Esophagus muscularis mucosa (tissue), 3 donors: ENCODE results near the gene CACNA1G.

Experiments used
- CTCF ChIP-seq, 3 experiments: fragments of 200-600 bp in 2 of 3; fragments of 450-650 bp in 1 of 3; sonication (generic) in 2 of 3; IDR thresholded peaks; one replicate each; pipeline ENCODE4 v1.5.1; 2017 to 2019; ENCODE audit warnings: antibody characterized with exemption in 3 of 3, mild to moderate bottlenecking in 2 of 3, moderate library complexity in 1 of 3
- POLR2A ChIP-seq: fragments of 450-650 bp; IDR thresholded peaks from one replicate; pipeline ENCODE4 v1.6.1; 2017; ENCODE audit warnings: antibody characterized with exemption, moderate library complexity, mild to moderate bottlenecking, low read depth
- POLR2AphosphoS5 ChIP-seq, 2 donors: sonication (generic); formaldehyde crosslinking; IDR thresholded peaks; one replicate each; pipeline ENCODE4 v1.6.1; 2017; ENCODE audit warnings: antibody characterized with exemption in 2 of 2

GRCh38 chr17:50531428-50532025 lies 29.0 kb upstream of the CACNA1G start:
- no peak for TF ChIP-seq CTCF (IDR thresholded peaks at IDR 0.05)
- no peak for TF ChIP-seq POLR2A
- TF ChIP-seq POLR2AphosphoS5 (IDR thresholded peaks at IDR 0.05): no peak
